Liver (tissue), 9 donors: Measurements from ENCODE around the gene HMG20A. TPM values are rescaled to one million over a fixed set of nuclear protein-coding genes. Genes with fewer than 3 reads are reported as not detected.

ENCODE experiments used
- DNase-seq: peaks from one replicate; pipeline ENCODE4 v3.0.0-alpha.2; 2017; ENCODE audit warnings: low spot score
- H3K27ac ChIP-seq, 2 donors: one replicate each; pipeline ENCODE4 v1.7.0; 2013; ENCODE audit warnings: inconsistent platforms in 2 of 2, low read length in 2 of 2, control low read depth in 1 of 2, low read depth in 1 of 2, mild to moderate bottlenecking in 1 of 2
- H3K27me3 ChIP-seq, 4 donors: one replicate each; pipeline versions ENCODE4 v1.6.1 to v1.7.0; 2013; ENCODE audit warnings: low read length in 3 of 4, inconsistent platforms in 1 of 4, mild to moderate bottlenecking in 1 of 4, moderate library complexity in 1 of 4; ENCODE audit not compliant: control insufficient read depth in 4 of 4, insufficient read depth in 4 of 4
- H3K36me3 ChIP-seq, 4 donors: one replicate each; pipeline versions ENCODE4 v1.6.1 to v1.7.0; 2013; ENCODE audit warnings: low read length in 3 of 4, mild to moderate bottlenecking in 3 of 4, low read depth in 1 of 4, moderate library complexity in 1 of 4; ENCODE audit not compliant: control insufficient read depth in 4 of 4, insufficient read depth in 3 of 4
- H3K4me1 ChIP-seq, 4 donors: one replicate each; pipeline versions ENCODE4 v1.6.1 to v1.7.0; 2013; ENCODE audit warnings: low read length in 3 of 4, mild to moderate bottlenecking in 3 of 4, moderate library complexity in 1 of 4; ENCODE audit not compliant: control insufficient read depth in 4 of 4, insufficient read depth in 4 of 4
- H3K4me3 ChIP-seq, 3 donors: one replicate each; pipeline versions ENCODE4 v1.6.1 to v1.7.0; 2013; ENCODE audit warnings: low read length in 3 of 3, control low read depth in 1 of 3, low read depth in 1 of 3, mild to moderate bottlenecking in 1 of 3
- H3K9ac ChIP-seq, 2 donors: one replicate each; pipeline ENCODE4 v1.7.0; 2013; ENCODE audit warnings: low read length in 2 of 2, mild to moderate bottlenecking in 2 of 2, moderate library complexity in 2 of 2, control low read depth in 1 of 2, low read depth in 1 of 2
- H3K9me3 ChIP-seq, 4 donors: one replicate each; pipeline versions ENCODE4 v1.6.1 to v1.7.0; 2013; ENCODE audit warnings: low read length in 3 of 4; ENCODE audit not compliant: control insufficient read depth in 4 of 4
- EGR1 ChIP-seq, 2 donors: IDR thresholded peaks; 2 replicates each; pipeline ENCODE4 v1.6.1; 2016 to 2018; ENCODE audit warnings: antibody characterized with exemption in 2 of 2, low read depth in 2 of 2
- FOXA1 ChIP-seq: IDR thresholded peaks from 2 replicates; pipeline ENCODE4 v1.6.1; 2016; ENCODE audit warnings: antibody characterized with exemption
- FOXA2 ChIP-seq: IDR thresholded peaks from 2 replicates; pipeline ENCODE4 v1.6.1; 2016; ENCODE audit warnings: antibody characterized with exemption
- GABPA ChIP-seq, 2 donors: IDR thresholded peaks in 1 of 2; conservative IDR thresholded peaks in 1 of 2; 2 replicates each; pipeline ENCODE4 v1.6.1; 2016; ENCODE audit warnings: antibody characterized with exemption in 2 of 2, mild to moderate bottlenecking in 1 of 2, moderate library complexity in 1 of 2
- JUND ChIP-seq, 2 donors: IDR thresholded peaks; 2 replicates each; pipeline ENCODE4 v1.6.1; 2016; ENCODE audit warnings: antibody characterized with exemption in 2 of 2
- MAX ChIP-seq: IDR thresholded peaks from 2 replicates; pipeline ENCODE4 v1.6.1; 2016; ENCODE audit warnings: antibody characterized with exemption
- NR2F2 ChIP-seq: IDR thresholded peaks from 2 replicates; pipeline ENCODE4 v1.6.1; 2016; ENCODE audit warnings: antibody characterized with exemption
- RAD21 ChIP-seq, 2 donors: IDR thresholded peaks; 2 replicates each; pipeline ENCODE4 v1.6.1; 2016; ENCODE audit warnings: antibody characterized with exemption in 2 of 2, mild to moderate bottlenecking in 2 of 2
- REST ChIP-seq: IDR thresholded peaks from 2 replicates; pipeline ENCODE4 v1.6.1; 2016; ENCODE audit warnings: antibody characterized with exemption, mild to moderate bottlenecking
- RXRA ChIP-seq, 2 donors: IDR thresholded peaks; 2 replicates each; pipeline ENCODE4 v1.6.1; 2017 to 2018; ENCODE audit warnings: antibody characterized with exemption in 2 of 2, mild to moderate bottlenecking in 1 of 2
- SP1 ChIP-seq: IDR thresholded peaks from 2 replicates; pipeline ENCODE4 v1.6.1; 2018; ENCODE audit warnings: antibody characterized with exemption, mild to moderate bottlenecking
- TAF1 ChIP-seq: conservative IDR thresholded peaks from 2 replicates; pipeline ENCODE4 v1.6.1; 2016; ENCODE audit warnings: antibody characterized with exemption, mild to moderate bottlenecking
- YY1 ChIP-seq: IDR thresholded peaks from 2 replicates; pipeline ENCODE4 v1.6.1; 2016; ENCODE audit warnings: antibody characterized with exemption, mild to moderate bottlenecking
- ZBTB33 ChIP-seq: IDR thresholded peaks from 2 replicates; pipeline ENCODE4 v1.6.1; 2016; ENCODE audit warnings: antibody characterized with exemption
- WGBS: extraction: QIAGEN DNeasy Blood & Tissue Kit; methylation state at CpG from one replicate; pipeline ENCODE4 v1.1.7; 2013; 5-methylcytosine and 5-hydroxymethylcytosine counted together
- polyA plus RNA-seq, 2 donors: library from polyadenylated mRNA; stranded (reverse) in 1 of 2; unstranded in 1 of 2; fragments of 200-250 nt in 1 of 2; fragments of >200 nt in 1 of 2; fragmentation: Nextera tagmentation in 1 of 2; extraction: Ambion mirVana in 1 of 2; gene quantifications; one replicate each; pipeline versions ENCODE4 v1.2.1 to v1.2.3, GENCODE V29; 2013 to 2015
- total RNA-seq, 2 donors: library from RNA; depleted of rRNA; stranded (reverse); fragments of >200 nt; gene quantifications; one replicate each; pipeline ENCODE4 v1.2.3, GENCODE V29; 2014
- TF ChIP-seq, protein P1 (sequence below): fragments of 150-350 bp; IDR thresholded peaks from 2 replicates; pipeline ENCODE4 v1.5.1; 2017; ENCODE audit warnings: improper control_type of control experiment, low read depth, low read length; ENCODE audit not compliant: missing input control
- TF ChIP-seq, protein P2 (sequence below): IDR thresholded peaks from 2 replicates; pipeline ENCODE4 v1.6.1; 2016; ENCODE audit warnings: antibody characterized with exemption
- donor health status: healthy.
- donor health status: healthy.
- donor health status: healthy.
- donor health status: healthy.
- donor health status: healthy.

Gene HMG20A
- total and polyA plus RNA-seq, 4 donors, result 7.7 to 19.4 (median 13.3) TPM

DNA sequence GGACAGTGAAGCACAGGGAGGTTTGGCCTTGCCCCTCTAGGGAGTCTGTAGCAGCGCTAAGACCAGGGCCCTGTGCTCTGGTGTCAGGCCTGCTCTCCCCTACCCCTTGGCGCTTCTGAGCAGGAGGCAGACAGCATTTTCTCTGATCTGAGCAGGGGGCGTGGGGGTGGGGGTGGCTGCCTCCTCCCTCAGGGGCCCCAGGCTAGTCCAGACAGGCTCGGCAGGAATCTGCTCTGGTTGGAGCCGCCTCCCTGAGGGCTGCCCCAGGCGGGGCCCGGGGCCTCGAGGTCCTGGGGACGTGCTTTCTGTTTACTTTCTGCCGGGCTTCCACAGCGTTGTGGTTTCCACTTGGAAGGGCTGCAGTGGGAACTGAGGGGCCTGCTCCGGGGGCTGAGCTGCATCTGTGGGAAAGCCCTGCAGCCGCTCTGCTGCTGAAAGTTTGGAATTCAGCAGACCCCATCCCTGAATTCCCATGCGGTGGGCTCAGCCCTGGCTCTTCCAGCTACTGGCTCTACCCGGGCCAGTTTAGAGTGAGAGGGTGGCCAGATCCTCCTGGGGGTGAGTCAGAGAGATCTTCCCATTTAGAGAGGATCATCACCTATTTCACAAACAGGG, 106.6 kb downstream of the HMG20A start:
- Histone ChIP-seq H3K36me3 (no peaks in the 10 kb centered on the region), H3K27ac (no peak overlapping the region), H3K4me1 (no peaks in the 10 kb centered on the region), H3K27me3 (no peaks in the 10 kb centered on the region), H3K9ac (no peak overlapping the region), H3K9me3 (no peaks in the 10 kb centered on the region), H3K4me3 (no peak overlapping the region)
- DNase-seq, result no peak
- TF ChIP-seq RXRA (IDR thresholded peaks at IDR 0.05) (no peak), JUND (IDR thresholded peaks at IDR 0.05) (no peak), TAF1 (no peak)
- WGBS, result 51% methylated on average over 15 of the region's 15 CpGs

DNA sequence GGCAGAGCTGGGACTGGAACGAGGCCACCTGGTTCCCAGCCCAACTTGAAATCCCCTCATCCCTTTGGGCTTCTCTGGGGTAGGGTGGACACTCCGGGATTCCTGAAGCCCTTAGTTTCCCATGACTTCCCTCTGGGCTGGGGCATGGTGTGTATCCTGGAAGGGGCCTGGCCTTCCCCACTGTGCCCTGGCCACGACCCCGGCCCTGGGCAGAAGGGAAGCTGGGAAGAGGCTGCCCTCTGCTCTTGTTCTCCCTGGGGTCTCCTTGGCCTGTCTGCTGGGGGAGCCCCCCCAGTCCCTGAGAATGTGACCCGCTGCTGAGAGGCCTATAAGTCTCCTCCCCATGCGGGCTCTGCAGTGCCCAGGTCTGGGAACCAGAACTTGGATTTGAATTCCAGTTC, 107.1 kb downstream of the HMG20A start:
- Histone ChIP-seq H3K4me3 (no peak overlapping the region), H3K4me1 (no peaks in the 10 kb centered on the region), H3K9ac (no peak overlapping the region), H3K36me3 (no peaks in the 10 kb centered on the region), H3K27me3 (peaks cover 0 to under 1% (median 0%) of the 10 kb centered on the region in 4 donors), H3K27ac (no peak overlapping the region), H3K9me3 (no peaks in the 10 kb centered on the region)
- no peak for DNase-seq
- TF ChIP-seq NR2F2 (no peak), RAD21 (IDR thresholded peaks at IDR 0.05) (no peak), ZBTB33 (no peak), SP1 (no peak), FOXA2 (no peak), TAF1 (no peak), GABPA (IDR thresholded peaks at IDR 0.05 in 1 of 2, conservative IDR thresholded peaks at IDR 0.05 in 1 of 2) (no peak), RXRA (IDR thresholded peaks at IDR 0.05) (no peak), REST (no peak), FOXA1 (no peak), YY1 (no peak), MAX (no peak), EGR1 (IDR thresholded peaks at IDR 0.05; ENCODE audit: low read depth in 2 of 2) (no peak)
- TF ChIP-seq, protein P1, sequence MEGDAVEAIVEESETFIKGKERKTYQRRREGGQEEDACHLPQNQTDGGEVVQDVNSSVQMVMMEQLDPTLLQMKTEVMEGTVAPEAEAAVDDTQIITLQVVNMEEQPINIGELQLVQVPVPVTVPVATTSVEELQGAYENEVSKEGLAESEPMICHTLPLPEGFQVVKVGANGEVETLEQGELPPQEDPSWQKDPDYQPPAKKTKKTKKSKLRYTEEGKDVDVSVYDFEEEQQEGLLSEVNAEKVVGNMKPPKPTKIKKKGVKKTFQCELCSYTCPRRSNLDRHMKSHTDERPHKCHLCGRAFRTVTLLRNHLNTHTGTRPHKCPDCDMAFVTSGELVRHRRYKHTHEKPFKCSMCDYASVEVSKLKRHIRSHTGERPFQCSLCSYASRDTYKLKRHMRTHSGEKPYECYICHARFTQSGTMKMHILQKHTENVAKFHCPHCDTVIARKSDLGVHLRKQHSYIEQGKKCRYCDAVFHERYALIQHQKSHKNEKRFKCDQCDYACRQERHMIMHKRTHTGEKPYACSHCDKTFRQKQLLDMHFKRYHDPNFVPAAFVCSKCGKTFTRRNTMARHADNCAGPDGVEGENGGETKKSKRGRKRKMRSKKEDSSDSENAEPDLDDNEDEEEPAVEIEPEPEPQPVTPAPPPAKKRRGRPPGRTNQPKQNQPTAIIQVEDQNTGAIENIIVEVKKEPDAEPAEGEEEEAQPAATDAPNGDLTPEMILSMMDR, result no peak
- TF ChIP-seq, protein P2, sequence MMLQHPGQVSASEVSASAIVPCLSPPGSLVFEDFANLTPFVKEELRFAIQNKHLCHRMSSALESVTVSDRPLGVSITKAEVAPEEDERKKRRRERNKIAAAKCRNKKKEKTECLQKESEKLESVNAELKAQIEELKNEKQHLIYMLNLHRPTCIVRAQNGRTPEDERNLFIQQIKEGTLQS, result no peak
- 90% methylated on average over 6 of the region's 6 CpGs for WGBS
